CMK (cell line): ENCODE results near the gene MTERF2.
A peak's percentile ranks its signal among the peaks of the same experiment; 100 is the strongest.
"Not testable (repeated sequence)": the region's sequence is repeated elsewhere in the genome, so short reads cannot be mapped to it uniquely, and the experiment has no call there.

Source experiments
- DNase-seq: peaks from one replicate; pipeline ENCODE4 v3.0.0-alpha.2; 2010; ENCODE audit warnings: low read depth

MTERF2 gene, protein sequence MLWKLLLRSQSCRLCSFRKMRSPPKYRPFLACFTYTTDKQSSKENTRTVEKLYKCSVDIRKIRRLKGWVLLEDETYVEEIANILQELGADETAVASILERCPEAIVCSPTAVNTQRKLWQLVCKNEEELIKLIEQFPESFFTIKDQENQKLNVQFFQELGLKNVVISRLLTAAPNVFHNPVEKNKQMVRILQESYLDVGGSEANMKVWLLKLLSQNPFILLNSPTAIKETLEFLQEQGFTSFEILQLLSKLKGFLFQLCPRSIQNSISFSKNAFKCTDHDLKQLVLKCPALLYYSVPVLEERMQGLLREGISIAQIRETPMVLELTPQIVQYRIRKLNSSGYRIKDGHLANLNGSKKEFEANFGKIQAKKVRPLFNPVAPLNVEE

DNA sequence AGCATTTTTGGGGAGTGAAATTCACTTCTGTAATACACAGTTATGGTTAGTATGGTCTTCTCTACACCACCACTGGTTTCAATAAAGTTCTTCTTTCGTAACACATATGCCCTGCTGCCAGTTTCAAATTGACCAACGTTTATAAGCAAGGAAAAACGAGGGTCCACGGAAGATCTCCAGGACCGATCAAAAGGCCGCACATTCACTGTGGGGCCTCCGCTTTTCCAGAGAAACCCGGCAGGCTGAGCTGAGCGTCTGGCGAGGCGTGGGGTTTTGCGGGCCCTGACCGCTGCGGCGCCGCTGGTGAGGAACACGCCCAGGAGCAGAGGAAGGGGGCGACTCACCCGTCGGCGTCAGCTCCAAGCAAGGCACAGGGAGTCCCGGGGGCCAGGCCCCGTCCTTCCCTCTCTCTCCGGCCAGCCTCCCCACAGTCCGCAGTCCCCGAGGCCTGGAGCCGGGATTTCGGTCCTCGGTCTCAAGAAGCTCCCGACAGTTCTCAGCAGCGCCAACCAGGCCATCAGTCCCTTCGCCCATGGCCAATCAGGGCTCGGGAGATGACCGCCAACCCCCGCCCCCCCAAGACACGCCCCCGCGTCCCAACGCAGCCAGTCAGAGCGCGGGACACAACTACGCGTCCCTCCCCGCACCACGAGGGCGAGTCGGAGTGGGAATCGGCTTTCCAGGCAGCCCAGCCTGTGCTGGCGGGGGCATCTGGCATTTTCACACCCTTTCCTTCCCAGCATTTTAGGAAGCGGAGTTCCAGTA, at the start of gene MTERF2:
MTERF2 (minus strand) TSS at position 522 of the 765 bp plus-strand sequence. CDS start 8,432 bp downstream, outside the sequence.
- peak; percentile 73 for DNase-seq

GRCh38 chr12:107035733-107036132, 48.8 kb upstream of the MTERF2 start:
- DNase-seq: no peak

GRCh38 chr12:107033758-107034739, 47.1 kb upstream of the MTERF2 start:
- no peak for DNase-seq

DNA sequence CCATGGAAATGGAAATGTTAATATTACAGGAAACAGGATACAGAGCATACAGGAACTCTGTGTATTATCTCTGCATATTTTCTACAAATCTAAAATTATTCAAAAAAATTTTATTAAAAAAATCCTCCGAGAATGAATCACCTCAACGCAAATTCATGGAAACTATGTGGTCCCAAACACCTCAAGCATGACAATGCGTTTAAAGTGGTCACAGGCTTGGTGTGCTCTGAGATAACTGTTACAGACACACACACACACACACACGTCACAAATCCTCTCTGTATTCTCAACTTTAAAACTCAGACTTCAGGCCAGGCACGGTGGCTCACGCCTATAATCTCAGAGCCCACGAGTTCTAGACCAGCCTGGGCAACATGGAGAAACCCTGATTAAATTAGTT, 45.3 kb upstream of the MTERF2 start:
- no peak for DNase-seq

DNA sequence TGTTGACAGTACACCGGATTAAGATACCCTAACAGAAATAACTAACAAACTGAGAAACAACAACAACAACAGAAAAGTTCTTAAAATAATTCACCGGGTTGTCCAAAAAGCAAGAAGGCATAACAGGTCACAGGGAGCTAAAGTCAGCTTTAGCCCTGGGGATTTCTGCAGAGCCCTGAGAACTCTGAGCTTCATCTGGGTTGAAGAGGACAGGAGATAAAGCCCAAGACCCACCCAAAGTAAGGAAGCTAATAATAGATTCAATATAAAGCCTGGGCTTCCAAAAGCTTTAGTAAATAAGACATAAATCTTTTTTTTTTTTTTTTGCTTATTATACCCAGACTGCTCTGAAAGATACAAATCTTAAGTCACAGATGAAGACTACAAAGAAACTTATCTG, 44.1 kb upstream of the MTERF2 start:
- DNase-seq: no peak

DNA sequence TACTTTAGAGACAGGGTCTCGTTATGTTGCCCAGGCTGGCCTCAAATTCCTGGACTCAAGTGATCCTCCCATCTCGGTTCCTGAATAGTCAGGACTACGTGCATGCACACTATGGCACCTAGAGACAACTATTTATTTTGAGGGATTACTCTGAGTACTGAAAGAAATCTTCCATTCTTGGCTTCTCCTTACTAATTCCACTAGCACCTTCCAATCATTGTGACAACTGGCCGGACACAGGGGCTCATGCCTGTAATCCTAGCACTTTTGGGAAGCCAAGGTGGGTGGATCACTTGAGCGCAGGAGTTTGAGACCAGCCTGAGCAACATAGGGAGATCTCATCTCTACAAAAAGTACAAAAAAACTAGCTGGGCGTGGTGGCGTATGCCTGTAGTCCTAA, 42.1 kb upstream of the MTERF2 start:
- DNase-seq: no peak

- no peak for DNase-seq
These were observed 40.7 kb upstream of the MTERF2 start for GRCh38 chr12:107027636-107028053.

DNA sequence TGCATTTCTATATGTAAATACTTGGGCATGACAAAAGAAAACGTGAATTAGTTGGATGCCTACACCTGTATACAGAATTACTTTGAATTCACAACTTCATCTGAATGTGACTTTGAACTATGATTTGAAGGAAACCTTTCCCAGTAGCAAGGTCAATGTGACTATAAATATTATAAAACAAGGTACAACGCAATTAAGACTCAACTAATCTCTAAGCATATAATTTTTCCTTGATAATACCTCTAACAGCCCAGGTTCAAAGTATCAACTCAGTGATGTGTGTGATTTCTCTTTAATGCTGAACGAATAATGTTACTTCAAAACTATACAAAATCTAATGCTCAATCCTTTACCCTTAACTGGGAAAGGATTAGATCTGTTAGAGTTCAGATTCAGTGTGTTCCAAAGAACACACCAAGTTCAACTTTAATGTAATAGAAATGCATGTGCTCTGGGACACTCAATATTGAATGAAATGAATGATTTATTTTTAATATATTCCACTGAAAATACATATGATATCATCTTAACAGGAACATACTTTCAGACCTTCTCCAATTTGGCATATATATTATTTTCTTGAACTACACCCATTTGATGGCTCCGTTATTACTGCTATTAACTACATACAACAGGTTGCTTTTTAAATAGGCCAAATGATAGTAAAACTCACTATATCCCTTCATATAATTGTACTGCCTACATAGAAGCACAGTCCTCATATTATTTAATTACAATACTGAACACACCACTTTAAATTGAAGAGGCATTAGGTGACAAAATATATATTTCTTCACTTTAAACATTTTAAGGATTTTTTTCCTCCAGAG, 40.1 kb upstream of the MTERF2 start:
- DNase-seq: no peak

GRCh38 chr12:107026356-107026755, 39.4 kb upstream of the MTERF2 start:
- not testable (repeated sequence) for DNase-seq

GRCh38 chr12:107025671-107026070, 38.7 kb upstream of the MTERF2 start:
- no peak for DNase-seq

- no peak for DNase-seq
These were observed 32.6 kb upstream of the MTERF2 start for GRCh38 chr12:107019546-107019945.

GRCh38 chr12:107017042-107017441, 30.1 kb upstream of the MTERF2 start:
- DNase-seq: no peak

- no peak for DNase-seq
These were observed 27.1 kb upstream of the MTERF2 start for GRCh38 chr12:107014055-107014454.

DNA sequence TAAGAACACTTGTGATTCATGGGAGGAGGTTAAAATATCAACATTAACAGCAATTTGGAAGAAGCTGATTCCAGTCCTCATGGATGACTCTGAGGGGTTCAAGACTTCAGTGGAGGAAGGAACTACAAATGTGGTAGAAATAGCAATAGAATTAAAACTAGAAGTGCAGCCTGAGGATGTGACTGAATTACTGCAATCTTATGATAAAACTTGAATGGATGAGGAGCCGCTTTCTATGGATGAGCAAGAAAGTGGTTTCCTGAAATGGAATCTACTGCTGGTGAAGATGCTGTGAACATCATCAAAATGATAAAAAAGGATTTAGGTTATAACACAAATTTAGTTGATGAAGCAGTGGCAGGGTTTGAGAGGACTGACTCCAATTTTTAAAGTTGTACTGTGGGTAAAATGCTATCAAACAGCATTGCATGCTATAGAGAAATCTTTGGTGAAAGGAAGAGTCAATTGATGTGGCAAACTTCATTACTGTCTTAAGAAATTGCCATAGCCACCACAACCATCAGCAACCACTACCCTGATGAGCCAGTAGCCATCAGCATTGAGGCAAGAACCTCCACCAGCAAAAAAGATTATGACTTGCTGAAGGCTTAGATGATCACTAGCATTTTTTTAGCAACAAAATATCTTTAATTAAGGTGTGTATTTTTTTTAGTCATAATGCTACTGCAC, 25.9 kb upstream of the MTERF2 start:
- DNase-seq: no peak

DNA sequence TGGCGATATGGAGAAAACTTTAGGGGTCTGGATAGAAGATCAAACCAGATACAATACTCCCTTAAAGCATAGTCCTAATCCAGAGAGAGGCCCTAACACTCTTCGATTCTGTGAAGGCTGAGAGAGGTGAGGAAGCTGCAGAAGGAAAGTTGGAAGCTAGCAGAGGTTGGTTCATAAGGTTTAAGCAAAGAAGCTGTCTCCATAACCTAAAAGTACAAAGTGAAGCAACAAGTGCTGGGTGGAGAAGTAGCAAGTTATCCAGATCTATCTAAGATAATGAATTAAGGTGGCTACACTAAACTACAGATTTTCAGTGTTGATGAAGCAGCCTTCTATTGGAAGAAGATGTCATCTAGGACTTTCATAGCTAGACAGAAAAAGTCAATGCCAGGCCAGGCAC, 24.6 kb upstream of the MTERF2 start:
- no peak for DNase-seq

DNA sequence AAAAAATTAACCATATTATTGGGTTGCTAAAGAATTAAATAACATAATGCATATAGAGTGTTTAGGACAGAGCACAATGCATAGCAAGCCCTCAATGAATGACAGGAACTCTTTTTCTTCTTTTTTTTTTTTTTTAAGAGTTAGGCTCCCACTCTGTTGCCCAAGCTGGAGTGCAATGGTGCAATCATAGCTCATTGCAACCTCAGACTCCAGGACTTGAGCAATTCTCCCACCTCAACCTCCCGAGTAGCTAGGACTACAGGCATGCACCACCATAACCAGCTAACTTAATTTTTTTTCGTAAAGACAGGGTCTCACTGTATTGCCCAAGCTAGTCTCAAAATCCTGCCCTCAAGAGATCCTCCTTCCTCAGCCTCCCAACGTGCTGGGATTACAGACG, 20.5 kb upstream of the MTERF2 start:
- no peak for DNase-seq

GRCh38 chr12:107002665-107003064, 15.7 kb upstream of the MTERF2 start:
- DNase-seq: not testable (repeated sequence)

DNA sequence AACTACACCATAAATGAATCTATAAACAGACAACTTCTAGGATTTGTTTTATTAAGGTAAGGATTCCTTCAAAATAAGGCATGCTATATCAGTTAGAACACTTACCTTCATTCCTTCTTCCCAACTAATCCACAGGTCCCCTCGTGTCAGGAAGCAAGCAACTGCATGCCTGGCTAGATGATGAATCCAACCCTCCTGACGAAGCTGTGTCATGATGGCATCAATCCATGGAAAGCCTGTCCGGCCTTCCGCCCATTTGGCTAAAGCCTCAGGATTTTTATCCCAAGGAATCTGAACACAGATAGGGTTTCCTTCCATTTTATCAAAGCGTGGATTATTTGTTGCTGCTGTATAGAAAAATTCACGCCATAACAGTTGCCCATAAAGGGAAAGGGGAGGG, 12.5 kb upstream of the MTERF2 start:
- no peak for DNase-seq

GRCh38 chr12:106997916-106998315, 11.0 kb upstream of the MTERF2 start:
- DNase-seq: no peak

DNA sequence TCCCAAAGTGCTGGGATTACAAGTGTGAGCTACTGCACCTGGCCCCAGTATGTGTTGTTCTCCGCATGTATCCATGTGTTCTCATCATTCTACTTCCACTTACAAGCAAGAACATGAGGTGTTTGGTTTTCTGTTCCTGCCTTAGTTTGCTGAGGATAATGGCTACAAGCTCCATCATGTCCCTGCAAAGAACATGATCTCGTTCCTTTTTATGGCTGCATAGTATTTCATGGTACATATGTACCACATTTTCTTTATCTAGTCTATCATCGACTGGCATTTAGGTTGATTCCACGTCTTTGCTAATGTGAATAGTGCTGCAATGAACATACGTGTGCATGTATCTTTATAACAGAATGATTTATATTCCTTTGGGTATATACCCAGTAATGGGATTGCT, 9.2 kb upstream of the MTERF2 start:
- not testable (repeated sequence) for DNase-seq
